ENCODE data around the gene RNF125.

GRCh38 chr18:32018331-32019250 lies at the start of gene RNF125:
- TF ChIP-seq ZNF707 (tag by site-specific recombination; IDR thresholded peaks at IDR 0.05) (no peak), CTCF (tag by site-specific recombination; IDR thresholded peaks at IDR 0.05) (peak; percentile 61), TSHZ1 (tag by site-specific recombination; IDR thresholded peaks at IDR 0.05; ENCODE audit: borderline replicate concordance) (no peak), ZNF335 (tag by site-specific recombination; conservative IDR thresholded peaks at IDR 0.05) (peak; percentile 96)

Data from HEK293 (cell line).